H9 (cell line): ENCODE results near the gene SPATA6L. TPM values are rescaled to one million over a fixed set of nuclear protein-coding genes. Genes with fewer than 3 reads are reported as not detected.

Source experiments
- DNase-seq: peaks from one replicate; pipeline ENCODE4 v3.0.0-alpha.2; 2017
- H2AFZ ChIP-seq: one replicate; pipeline ENCODE4 v1.6.1; 2013; ENCODE audit warnings: mild to moderate bottlenecking, low read length, control low read depth, moderate library complexity
- H2AK5ac ChIP-seq: 2 replicates; pipeline ENCODE4 v1.6.1; 2013; ENCODE audit warnings: low read length, control low read depth, mixed read lengths; ENCODE audit not compliant: insufficient read length
- H2BK120ac ChIP-seq: one replicate; pipeline ENCODE4 v1.6.1; 2013; ENCODE audit warnings: low read depth, mild to moderate bottlenecking, low read length, control low read depth, inconsistent platforms; ENCODE audit not compliant: poor library complexity, severe bottlenecking
- H2BK12ac ChIP-seq: 2 replicates; pipeline ENCODE4 v1.6.1; 2013; ENCODE audit warnings: low read length, control low read depth, mixed read lengths, low read depth; ENCODE audit not compliant: insufficient read length
- H2BK15ac ChIP-seq: 2 replicates; pipeline ENCODE4 v1.6.1; 2013; ENCODE audit warnings: low read depth, low read length, control low read depth
- H2BK20ac ChIP-seq: one replicate; pipeline ENCODE4 v1.6.1; 2013; ENCODE audit warnings: low read depth, mild to moderate bottlenecking, low read length, control low read depth, inconsistent platforms; ENCODE audit not compliant: poor library complexity, severe bottlenecking
- H2BK5ac ChIP-seq: 2 replicates; pipeline ENCODE4 v1.6.1; 2013; ENCODE audit warnings: low read length, control low read depth, mixed read lengths; ENCODE audit not compliant: insufficient read length
- H3K14ac ChIP-seq: 2 replicates; pipeline ENCODE4 v1.6.1; 2013; ENCODE audit warnings: low read length, control low read depth; ENCODE audit not compliant: insufficient read depth
- H3K18ac ChIP-seq: 2 replicates; pipeline ENCODE4 v1.6.1; 2013; ENCODE audit warnings: low read depth, mild to moderate bottlenecking, mixed read lengths, low read length, control low read depth; ENCODE audit not compliant: insufficient read length
- H3K23ac ChIP-seq: 2 replicates; pipeline ENCODE4 v1.6.1; 2013; ENCODE audit warnings: low read length, control low read depth, mixed read lengths, low read depth; ENCODE audit not compliant: insufficient read length
- H3K23me2 ChIP-seq: 2 replicates; pipeline ENCODE4 v1.6.1; 2013; ENCODE audit warnings: low read depth, mild to moderate bottlenecking, mixed read lengths, low read length, control low read depth; ENCODE audit not compliant: insufficient read length, poor library complexity, severe bottlenecking
- H3K27ac ChIP-seq: 2 replicates; pipeline ENCODE4 v1.5.1; 2013; ENCODE audit warnings: low read length, control low read depth, mixed read lengths, low read depth; ENCODE audit not compliant: insufficient read length
- H3K27me3 ChIP-seq: 2 replicates; pipeline ENCODE4 v1.6.1; 2013; ENCODE audit warnings: low read length, control low read depth, inconsistent platforms; ENCODE audit not compliant: insufficient read depth
- H3K4ac ChIP-seq: 2 replicates; pipeline ENCODE4 v1.6.1; 2013; ENCODE audit warnings: low read depth, mild to moderate bottlenecking, control low read depth, inconsistent platforms, low read length, moderate library complexity
- H3K4me1 ChIP-seq: 2 replicates; pipeline ENCODE4 v1.6.1; 2013; ENCODE audit warnings: low read length, control low read depth, inconsistent platforms; ENCODE audit not compliant: insufficient read depth
- H3K4me2 ChIP-seq: 2 replicates; pipeline ENCODE4 v1.6.1; 2013; ENCODE audit warnings: low read length, control low read depth, mixed read lengths; ENCODE audit not compliant: insufficient read length, insufficient read depth
- H3K56ac ChIP-seq: 2 replicates; pipeline ENCODE4 v1.6.1; 2013; ENCODE audit warnings: low read depth, mild to moderate bottlenecking, mixed read lengths, low read length, control low read depth; ENCODE audit not compliant: insufficient read length
- H3K79me1 ChIP-seq: 2 replicates; pipeline ENCODE4 v1.6.1; 2013; ENCODE audit warnings: low read depth, mild to moderate bottlenecking, moderate library complexity, low read length, control low read depth, inconsistent platforms; ENCODE audit not compliant: insufficient read depth, poor library complexity, severe bottlenecking
- H3K79me2 ChIP-seq: 2 replicates; pipeline ENCODE4 v1.6.1; 2013; ENCODE audit warnings: low read length, control low read depth, inconsistent platforms; ENCODE audit not compliant: insufficient read depth
- H3K9ac ChIP-seq: 2 replicates; pipeline ENCODE4 v1.6.1; 2013; ENCODE audit warnings: low read length, control low read depth, mixed read lengths; ENCODE audit not compliant: insufficient read length; ENCODE audit errors: extremely low read depth
- H3K9me3 ChIP-seq: one replicate; pipeline ENCODE4 v1.6.1; 2013; ENCODE audit warnings: low read depth, low read length, inconsistent platforms; ENCODE audit not compliant: control insufficient read depth
- H3T11ph ChIP-seq: one replicate; pipeline ENCODE4 v1.6.1; 2013; ENCODE audit warnings: mild to moderate bottlenecking, low read length, control low read depth, inconsistent platforms
- H4K20me1 ChIP-seq: one replicate; pipeline ENCODE4 v1.6.1; 2013; ENCODE audit not compliant: control insufficient read depth, insufficient read length, insufficient read depth
- H4K5ac ChIP-seq: 2 replicates; pipeline ENCODE4 v1.6.1; 2013; ENCODE audit warnings: low read depth, mild to moderate bottlenecking, mixed read lengths, low read length, control low read depth; ENCODE audit not compliant: insufficient read length
- H4K8ac ChIP-seq: replicated peaks from 2 replicates; pipeline ENCODE4 v1.6.1; 2013; ENCODE audit warnings: low read length, control low read depth, mixed read lengths, low read depth; ENCODE audit not compliant: insufficient read length
- H4K91ac ChIP-seq: 2 replicates; pipeline ENCODE4 v1.6.1; 2013; ENCODE audit warnings: low read depth, mild to moderate bottlenecking, moderate library complexity, mixed read lengths, low read length, control low read depth; ENCODE audit not compliant: insufficient read length
- H3K27ac Mint-ChIP-seq, 3 experiments: 2 replicates in 2 of 3; 3 replicates in 1 of 3; pipeline ENCODE4 v1.8.0; 2020 to 2021; ENCODE audit warnings: mixed read lengths in 3 of 3, mild to moderate bottlenecking in 1 of 3, moderate library complexity in 1 of 3
- H3K27me3 Mint-ChIP-seq: 2 replicates; pipeline ENCODE4 v1.8.0; 2021; ENCODE audit warnings: low read depth, mild to moderate bottlenecking, moderate library complexity, mixed read lengths
- H3K36me3 Mint-ChIP-seq, 3 experiments: 2 replicates in 2 of 3; 3 replicates in 1 of 3; pipeline ENCODE4 v1.8.0; 2020 to 2021; ENCODE audit warnings: low read depth in 3 of 3, mixed read lengths in 3 of 3; ENCODE audit not compliant: insufficient read depth in 1 of 3
- H3K4me1 Mint-ChIP-seq, 2 experiments: 2 replicates each; pipeline ENCODE4 v1.8.0; 2020; ENCODE audit warnings: mixed read lengths in 2 of 2
- H3K4me3 Mint-ChIP-seq, 2 experiments: 2 replicates in 1 of 2; 3 replicates in 1 of 2; pipeline ENCODE4 v1.8.0; 2020 to 2021; ENCODE audit warnings: mild to moderate bottlenecking in 2 of 2, mixed read lengths in 2 of 2, moderate library complexity in 1 of 2
- H3K9me3 Mint-ChIP-seq, 2 experiments: 2 replicates in 1 of 2; 3 replicates in 1 of 2; pipeline ENCODE4 v1.8.0; 2020; ENCODE audit warnings: mild to moderate bottlenecking in 2 of 2, mixed read lengths in 2 of 2, moderate library complexity in 1 of 2
- CTCF ChIP-seq: fragments of 200-600 bp; sonication (generic); conservative IDR thresholded peaks from 3 replicates; pipeline ENCODE4 v1.8.0; 2021; ENCODE audit warnings: antibody characterized with exemption, mild to moderate bottlenecking
- WGBS: extraction: QIAGEN DNeasy Blood & Tissue Kit; methylation state at CpG from one replicate; pipeline ENCODE4 v1.1.7; 2013; ENCODE audit warnings: missing lambda C conversion rate, low lambda C conversion rate, mixed read lengths; ENCODE audit not compliant: insufficient read length; ENCODE audit errors: extremely low coverage; 5-methylcytosine and 5-hydroxymethylcytosine counted together
- total RNA-seq: library from RNA; stranded (reverse); gene quantifications from 2 replicates; pipeline ENCODE4 v1.2.1, GENCODE V29; 2021

SPATA6L gene
- total RNA-seq, 1 experiment from 2014 or later = 0.87 TPM

- no peak overlapping the region for H3K4ac ChIP-seq
- H3K23ac ChIP-seq = no peak overlapping the region
- DNase-seq = no peak
- peak overlapping the region in 1 of 3 experiments; percentile 29; a peak in 1 of 7 replicates for H3K27ac Mint-ChIP-seq
- H3K18ac ChIP-seq = no peak overlapping the region
- H2AFZ ChIP-seq = no peak overlapping the region
- H3T11ph ChIP-seq = no peak overlapping the region
- no CpG with 5 or more reads among the region's 2 CpGs for WGBS
- no peaks in the 10 kb centered on the region for H3K4me1 ChIP-seq
- H3K9me3 Mint-ChIP-seq = no peaks in the 10 kb centered on the region
- no peak overlapping the region for H3K4me3 Mint-ChIP-seq
- no peak overlapping the region for H3K9ac ChIP-seq
- no peak overlapping the region for H2BK15ac ChIP-seq
- H3K27me3 Mint-ChIP-seq = no peaks in the 10 kb centered on the region
- H3K36me3 Mint-ChIP-seq = peaks cover 7 to 32% (median 27%) of the 10 kb centered on the region in 3 experiments; a peak in 6 of 7 replicates
- H4K20me1 ChIP-seq = no peaks in the 10 kb centered on the region
- no peak overlapping the region for H4K5ac ChIP-seq
- H4K91ac ChIP-seq = no peak overlapping the region
- H3K56ac ChIP-seq = no peak overlapping the region
- no peaks in the 10 kb centered on the region for H3K79me1 ChIP-seq
- H2BK120ac ChIP-seq = no peak overlapping the region
- H4K8ac ChIP-seq = no peak overlapping the region
- H3K4me2 ChIP-seq = no peak overlapping the region
- no peak overlapping the region for H3K27ac ChIP-seq
- H3K79me2 ChIP-seq = 0 out of 2 replicates have a peak, but pooled peaks cover 1% of the 10 kb centered on the region
- no peaks in the 10 kb centered on the region for H3K23me2 ChIP-seq
- H3K4me1 Mint-ChIP-seq = peaks cover 0 to 2% of the 10 kb centered on the region in 2 experiments; a peak in 1 of 4 replicates
- no peak overlapping the region for H2BK12ac ChIP-seq
- H3K27me3 ChIP-seq = no peaks in the 10 kb centered on the region
- no peak overlapping the region for H2AK5ac ChIP-seq
- no peak overlapping the region for H3K14ac ChIP-seq
- H2BK5ac ChIP-seq = no peak overlapping the region
- no peaks in the 10 kb centered on the region for H3K9me3 ChIP-seq
- no peak for TF ChIP-seq CTCF
- H2BK20ac ChIP-seq = no peak overlapping the region
Observed at GRCh38 chr9:4689021-4689420, 22.7 kb upstream of the SPATA6L start.
